SK-N-SH treated with all-trans-retinoic acid at 6 μM for 48 hours (cell line): ENCODE data around the gene ELOVL2.
A peak's percentile ranks its signal among the peaks of the same experiment; 100 is the strongest.

Experiments
- ATAC-seq: fragments of 200-7000 bp; cut with Tn5 transposase; 3 replicates; pipeline ENCODE4 v1.9.1; 2020; ENCODE audit warnings: mild to moderate bottlenecking, moderate library complexity
- ARNTL ChIP-seq: fragments of 450-650 bp; formaldehyde crosslinking; IDR thresholded peaks from 2 replicates; pipeline ENCODE4 v1.5.0; 2020; ENCODE audit warnings: low read depth, mild to moderate bottlenecking, moderate library complexity, borderline replicate concordance
- BACH2 ChIP-seq: fragments of 250-450 bp; sonication (Bioruptor Pico); IDR thresholded peaks from 2 replicates; pipeline ENCODE4 v1.9.0; 2021; ENCODE audit warnings: mild to moderate bottlenecking, borderline replicate concordance
- CSDC2 ChIP-seq: fragments of 250-450 bp; sonication (Bioruptor Pico); IDR thresholded peaks from 2 replicates; pipeline ENCODE4 v1.5.0; 2020; ENCODE audit warnings: mild to moderate bottlenecking, moderate library complexity
- ESRRG ChIP-seq: fragments of 250-450 bp; sonication (Bioruptor Pico); IDR thresholded peaks from 2 replicates; pipeline ENCODE4 v1.6.1; 2021; ENCODE audit warnings: mild to moderate bottlenecking
- GLIS3 ChIP-seq: fragments of 250-450 bp; sonication (Bioruptor Pico); IDR thresholded peaks from 2 replicates; pipeline ENCODE4 v1.5.0; 2020; ENCODE audit warnings: mild to moderate bottlenecking, moderate library complexity
- ISL1 ChIP-seq: fragments of 250-450 bp; sonication (Bioruptor Pico); IDR thresholded peaks from 2 replicates; pipeline ENCODE4 v2.1.2; 2022; ENCODE audit warnings: mild to moderate bottlenecking, moderate library complexity
- OSR1 ChIP-seq: fragments of 250-450 bp; sonication (Bioruptor Pico); IDR thresholded peaks from 2 replicates; pipeline ENCODE4 v1.8.0; 2022; ENCODE audit warnings: moderate library complexity, mild to moderate bottlenecking, inconsistent platforms
- PATZ1 ChIP-seq: fragments of 250-450 bp; sonication (Bioruptor Pico); IDR thresholded peaks from 2 replicates; pipeline ENCODE4 v1.8.0; 2020; ENCODE audit warnings: mild to moderate bottlenecking, moderate library complexity, borderline replicate concordance
- POU6F1 ChIP-seq: fragments of 250-450 bp; sonication (Bioruptor Pico); IDR thresholded peaks from 2 replicates; pipeline ENCODE4 v1.8.0; 2021; ENCODE audit warnings: low read depth, mild to moderate bottlenecking, moderate library complexity, borderline replicate concordance
- PPARA ChIP-seq: fragments of 250-450 bp; sonication (Bioruptor Pico); IDR thresholded peaks from 2 replicates; pipeline ENCODE4 v1.5.0; 2020; ENCODE audit warnings: mild to moderate bottlenecking, borderline replicate concordance
- RARB ChIP-seq: fragments of 250-450 bp; sonication (Bioruptor Pico); IDR thresholded peaks from 2 replicates; pipeline ENCODE4 v1.8.0; 2021; ENCODE audit warnings: mild to moderate bottlenecking, moderate library complexity
- TCF4 ChIP-seq: fragments of 250-450 bp; sonication (Bioruptor Pico); IDR thresholded peaks from 2 replicates; pipeline ENCODE4 v1.8.0; 2021; ENCODE audit warnings: mild to moderate bottlenecking, moderate library complexity, borderline replicate concordance
- TOX ChIP-seq: fragments of 250-450 bp; sonication (Bioruptor Pico); IDR thresholded peaks from 2 replicates; pipeline ENCODE4 v1.8.0; 2021; ENCODE audit warnings: mild to moderate bottlenecking, moderate library complexity, borderline replicate concordance
- ZC3H10 ChIP-seq: fragments of 250-450 bp; sonication (Bioruptor Pico); IDR thresholded peaks from 2 replicates; pipeline ENCODE4 v1.5.1; 2021; ENCODE audit warnings: mild to moderate bottlenecking, moderate library complexity
- ZFP3 ChIP-seq: fragments of 250-450 bp; sonication (Bioruptor Pico); IDR thresholded peaks from 2 replicates; pipeline ENCODE4 v1.5.0; 2020; ENCODE audit warnings: mild to moderate bottlenecking, moderate library complexity
- ZFP30 ChIP-seq: fragments of 450-650 bp; formaldehyde crosslinking; IDR thresholded peaks from 2 replicates; pipeline ENCODE4 v1.5.0; 2022; ENCODE audit warnings: mild to moderate bottlenecking, moderate library complexity
- ZNF565 ChIP-seq: fragments of 450-650 bp; formaldehyde crosslinking; conservative IDR thresholded peaks from 2 replicates; pipeline ENCODE4 v1.5.0; 2020; ENCODE audit warnings: low read depth, mild to moderate bottlenecking, moderate library complexity
- ZNF8 ChIP-seq: fragments of 450-650 bp; formaldehyde crosslinking; IDR thresholded peaks from 2 replicates; pipeline ENCODE4 v1.5.0; 2020; ENCODE audit warnings: mild to moderate bottlenecking, moderate library complexity
- TF ChIP-seq, protein P1 (sequence below): fragments of 250-450 bp; sonication (Bioruptor Pico); IDR thresholded peaks from 2 replicates; pipeline ENCODE4 v1.5.0; 2020; ENCODE audit warnings: mild to moderate bottlenecking, moderate library complexity
- TF ChIP-seq, protein P2 (sequence below): fragments of 250-450 bp; sonication (Bioruptor Pico); IDR thresholded peaks from 2 replicates; pipeline ENCODE4 v1.5.1; 2020; ENCODE audit warnings: low read depth, mild to moderate bottlenecking, moderate library complexity

Gene ELOVL2

GRCh38 chr6:10968776-10969175 is 75.3 kb downstream of the ELOVL2 start:
- TF ChIP-seq ARNTL (CRISPR knock-in tag) (no peak), POU6F1 (CRISPR knock-in tag) (no peak), TCF4 (CRISPR knock-in tag) (no peak), ISL1 (no peak), PPARA (no peak), OSR1 (CRISPR knock-in tag) (no peak)
- TF ChIP-seq, protein P1, sequence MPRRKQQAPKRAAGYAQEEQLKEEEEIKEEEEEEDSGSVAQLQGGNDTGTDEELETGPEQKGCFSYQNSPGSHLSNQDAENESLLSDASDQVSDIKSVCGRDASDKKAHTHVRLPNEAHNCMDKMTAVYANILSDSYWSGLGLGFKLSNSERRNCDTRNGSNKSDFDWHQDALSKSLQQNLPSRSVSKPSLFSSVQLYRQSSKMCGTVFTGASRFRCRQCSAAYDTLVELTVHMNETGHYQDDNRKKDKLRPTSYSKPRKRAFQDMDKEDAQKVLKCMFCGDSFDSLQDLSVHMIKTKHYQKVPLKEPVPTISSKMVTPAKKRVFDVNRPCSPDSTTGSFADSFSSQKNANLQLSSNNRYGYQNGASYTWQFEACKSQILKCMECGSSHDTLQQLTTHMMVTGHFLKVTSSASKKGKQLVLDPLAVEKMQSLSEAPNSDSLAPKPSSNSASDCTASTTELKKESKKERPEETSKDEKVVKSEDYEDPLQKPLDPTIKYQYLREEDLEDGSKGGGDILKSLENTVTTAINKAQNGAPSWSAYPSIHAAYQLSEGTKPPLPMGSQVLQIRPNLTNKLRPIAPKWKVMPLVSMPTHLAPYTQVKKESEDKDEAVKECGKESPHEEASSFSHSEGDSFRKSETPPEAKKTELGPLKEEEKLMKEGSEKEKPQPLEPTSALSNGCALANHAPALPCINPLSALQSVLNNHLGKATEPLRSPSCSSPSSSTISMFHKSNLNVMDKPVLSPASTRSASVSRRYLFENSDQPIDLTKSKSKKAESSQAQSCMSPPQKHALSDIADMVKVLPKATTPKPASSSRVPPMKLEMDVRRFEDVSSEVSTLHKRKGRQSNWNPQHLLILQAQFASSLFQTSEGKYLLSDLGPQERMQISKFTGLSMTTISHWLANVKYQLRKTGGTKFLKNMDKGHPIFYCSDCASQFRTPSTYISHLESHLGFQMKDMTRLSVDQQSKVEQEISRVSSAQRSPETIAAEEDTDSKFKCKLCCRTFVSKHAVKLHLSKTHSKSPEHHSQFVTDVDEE (CRISPR knock-in tag), result no peak
- ATAC-seq, result peak; percentile 51; the same call in 2 of the 3 replicates

GRCh38 chr6:10964684-10965083 is 79.4 kb downstream of the ELOVL2 start:
- ATAC-seq, result no peak
- TF ChIP-seq ZFP30 (CRISPR knock-in tag) (no peak), ZC3H10 (no peak), ESRRG (CRISPR knock-in tag) (no peak), ZNF8 (no peak), BACH2 (no peak), PATZ1 (no peak), POU6F1 (CRISPR knock-in tag) (no peak)

GRCh38 chr6:10963113-10963512 is 81.0 kb downstream of the ELOVL2 start:
- ATAC-seq, result no peak; the same call in 1 of the 3 replicates
- TF ChIP-seq ZFP3 (CRISPR knock-in tag), result no peak
- no peak for TF ChIP-seq CSDC2
- TF ChIP-seq ZC3H10, result no peak
- TF ChIP-seq RARB (CRISPR knock-in tag), result no peak
- TF ChIP-seq PATZ1, result no peak
- TF ChIP-seq PPARA, result no peak
- no peak for TF ChIP-seq ESRRG (CRISPR knock-in tag)
- no peak for TF ChIP-seq BACH2
- TF ChIP-seq ISL1, result no peak
- TF ChIP-seq ZNF565 (CRISPR knock-in tag), result no peak
- TF ChIP-seq ZFP30 (CRISPR knock-in tag), result no peak
- TF ChIP-seq TOX, result no peak
- TF ChIP-seq GLIS3, result no peak
- TF ChIP-seq ARNTL (CRISPR knock-in tag), result no peak
- TF ChIP-seq, protein P2, sequence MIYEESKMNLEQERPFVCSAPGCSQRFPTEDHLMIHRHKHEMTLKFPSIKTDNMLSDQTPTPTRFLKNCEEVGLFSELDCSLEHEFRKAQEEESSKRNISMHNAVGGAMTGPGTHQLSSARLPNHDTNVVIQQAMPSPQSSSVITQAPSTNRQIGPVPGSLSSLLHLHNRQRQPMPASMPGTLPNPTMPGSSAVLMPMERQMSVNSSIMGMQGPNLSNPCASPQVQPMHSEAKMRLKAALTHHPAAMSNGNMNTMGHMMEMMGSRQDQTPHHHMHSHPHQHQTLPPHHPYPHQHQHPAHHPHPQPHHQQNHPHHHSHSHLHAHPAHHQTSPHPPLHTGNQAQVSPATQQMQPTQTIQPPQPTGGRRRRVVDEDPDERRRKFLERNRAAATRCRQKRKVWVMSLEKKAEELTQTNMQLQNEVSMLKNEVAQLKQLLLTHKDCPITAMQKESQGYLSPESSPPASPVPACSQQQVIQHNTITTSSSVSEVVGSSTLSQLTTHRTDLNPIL, result no peak
- TF ChIP-seq OSR1 (CRISPR knock-in tag), result no peak
- no peak for TF ChIP-seq ZNF8
